GM18909 (cell line): ENCODE measurements around the gene P2RX1.

Experiments used
- ATAC-seq: cut with Tn5 transposase; IDR thresholded peaks from one replicate; pipeline ENCODE4 v1.9.1; 2021; ENCODE audit warnings: mild to moderate bottlenecking; ENCODE audit not compliant: unreplicated experiment, poor library complexity

The P2RX1 gene

GRCh38 chr17:3910420-3911270 lies 5.6 kb downstream of the P2RX1 start:
- no peak for ATAC-seq

- ATAC-seq = no peak
Measured at GRCh38 chr17:3909257-3909656, 7.0 kb downstream of the P2RX1 start.

GRCh38 chr17:3907483-3908216 lies 8.6 kb downstream of the P2RX1 start:
- no peak for ATAC-seq

GRCh38 chr17:3906881-3907280 lies 9.4 kb downstream of the P2RX1 start:
- ATAC-seq = no peak

- no peak for ATAC-seq
Measured at GRCh38 chr17:3905017-3905520, 11.2 kb downstream of the P2RX1 start.

DNA sequence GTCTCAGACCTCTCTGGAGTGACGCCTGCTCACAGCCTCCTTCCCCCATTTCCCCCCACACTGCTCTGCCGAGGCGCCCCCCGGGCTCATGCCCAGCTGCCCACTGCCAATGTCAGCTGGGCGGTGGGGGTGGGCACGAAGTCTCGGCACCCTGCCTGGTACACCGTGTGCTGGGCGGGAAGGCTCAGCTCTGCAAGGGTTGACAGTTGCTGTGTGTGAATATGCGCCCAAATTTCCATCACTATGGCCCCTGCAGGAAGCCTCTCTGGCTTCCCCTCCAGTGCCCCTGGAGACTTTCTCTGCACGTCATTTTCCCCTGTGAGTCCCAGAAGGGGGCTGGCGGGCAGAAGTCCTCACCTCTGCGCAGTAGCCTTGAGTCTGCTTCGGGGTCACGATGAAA lies 11.8 kb downstream of the P2RX1 start:
- ATAC-seq = no peak

DNA sequence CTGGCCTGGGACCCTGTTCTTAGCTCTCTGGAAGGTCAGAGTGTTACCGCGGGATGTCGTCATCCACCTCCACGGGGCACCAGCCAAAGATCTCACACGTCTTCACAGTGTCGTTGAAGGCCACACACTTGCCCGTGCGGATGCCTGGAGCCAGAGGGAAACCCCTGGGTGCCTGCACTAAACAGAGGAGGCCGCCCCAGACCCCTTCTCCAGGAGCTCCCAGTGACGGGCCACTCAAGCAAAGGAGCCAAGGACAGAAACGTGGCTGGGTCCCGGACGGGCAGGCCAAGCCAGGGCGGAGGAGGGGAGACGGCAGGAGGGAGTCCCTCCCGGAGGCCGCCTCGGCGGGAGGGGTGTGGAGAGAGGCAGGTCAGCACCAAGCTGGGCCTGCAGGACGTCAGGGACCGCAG lies 12.4 kb downstream of the P2RX1 start:
- no peak for ATAC-seq

GRCh38 chr17:3903051-3903825 lies 13.0 kb downstream of the P2RX1 start:
- ATAC-seq = no peak

GRCh38 chr17:3900646-3901045 lies 15.6 kb downstream of the P2RX1 start:
- no peak for ATAC-seq

- no peak for ATAC-seq
Measured at GRCh38 chr17:3897731-3898130, 18.5 kb downstream of the P2RX1 start.

DNA sequence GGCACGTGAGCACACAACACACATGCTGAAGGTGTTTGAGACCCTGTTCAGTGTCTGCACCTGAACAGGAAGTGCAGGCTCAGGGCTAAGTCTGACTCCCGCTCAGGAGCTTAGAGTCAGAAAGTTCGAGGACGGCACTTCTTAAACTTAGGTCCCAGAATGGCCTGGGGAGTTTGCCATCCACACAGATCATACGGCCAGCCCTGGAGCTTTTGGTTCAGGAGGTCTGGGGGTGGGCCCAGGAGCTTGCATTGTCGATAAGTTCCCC lies 19.4 kb downstream of the P2RX1 start:
- ATAC-seq = no peak

GRCh38 chr17:3896108-3896967 lies 19.9 kb downstream of the P2RX1 start:
- ATAC-seq = no peak

DNA sequence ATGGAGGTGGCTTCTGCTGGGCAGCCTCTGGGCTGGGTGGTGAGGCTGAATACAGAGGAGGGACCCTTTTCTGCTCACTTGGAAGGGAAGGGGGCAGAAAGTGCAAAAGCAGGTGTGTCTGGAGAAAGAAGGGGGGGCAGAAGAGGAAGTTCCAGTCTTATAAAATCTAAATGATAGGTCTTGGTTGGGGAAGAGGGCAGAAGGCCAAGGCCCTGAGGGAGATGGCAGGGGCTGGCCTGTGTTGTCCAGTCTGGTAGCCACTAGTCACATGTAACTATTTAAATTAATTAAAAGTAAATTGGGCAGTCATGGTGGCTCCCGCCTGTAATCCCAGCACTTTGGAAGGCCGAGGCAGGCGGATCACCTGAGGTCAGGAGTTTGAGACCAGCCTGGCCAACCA lies 20.9 kb downstream of the P2RX1 start:
- no peak for ATAC-seq

DNA sequence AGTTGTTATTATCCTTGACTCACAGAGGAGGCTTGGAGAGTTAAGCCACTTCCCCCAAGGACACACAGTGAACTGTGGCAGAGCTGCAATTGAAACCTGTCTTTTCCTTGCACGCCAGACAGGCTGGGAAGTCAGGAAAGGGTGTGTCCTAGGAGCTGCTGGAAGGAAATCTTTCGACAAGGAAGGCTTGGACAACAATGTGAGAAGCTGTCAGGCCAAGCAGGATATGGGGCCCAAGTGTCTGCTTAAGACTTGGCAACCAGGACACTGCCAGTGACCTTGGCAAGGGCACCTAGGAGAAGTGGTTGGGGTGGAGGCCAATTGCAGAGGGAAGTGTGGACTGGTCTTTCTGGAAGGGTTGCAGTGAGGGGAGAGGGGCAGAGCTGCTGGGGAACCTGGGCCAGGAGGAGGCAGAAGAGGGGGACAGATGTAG lies 21.3 kb downstream of the P2RX1 start:
- ATAC-seq = no peak

DNA sequence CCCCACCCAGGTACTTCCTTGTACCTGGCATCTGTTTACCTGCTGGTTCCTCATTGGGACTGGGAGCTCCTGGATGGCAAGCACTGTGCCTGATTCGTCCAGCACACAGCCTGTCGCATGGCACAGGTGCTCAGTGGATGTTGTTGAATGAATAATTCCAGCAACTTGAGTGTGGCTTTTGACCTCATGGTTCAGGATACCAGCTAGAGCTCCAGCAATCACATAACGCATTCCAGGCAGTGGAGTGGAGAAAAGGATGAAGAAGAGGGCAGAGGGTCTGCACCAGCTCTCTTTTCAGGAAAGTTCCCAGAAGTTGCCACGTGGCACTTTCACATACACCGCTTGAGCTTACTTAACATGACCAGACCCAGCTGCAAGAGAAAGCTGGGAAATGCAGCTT lies 22.1 kb downstream of the P2RX1 start:
- ATAC-seq = no peak

DNA sequence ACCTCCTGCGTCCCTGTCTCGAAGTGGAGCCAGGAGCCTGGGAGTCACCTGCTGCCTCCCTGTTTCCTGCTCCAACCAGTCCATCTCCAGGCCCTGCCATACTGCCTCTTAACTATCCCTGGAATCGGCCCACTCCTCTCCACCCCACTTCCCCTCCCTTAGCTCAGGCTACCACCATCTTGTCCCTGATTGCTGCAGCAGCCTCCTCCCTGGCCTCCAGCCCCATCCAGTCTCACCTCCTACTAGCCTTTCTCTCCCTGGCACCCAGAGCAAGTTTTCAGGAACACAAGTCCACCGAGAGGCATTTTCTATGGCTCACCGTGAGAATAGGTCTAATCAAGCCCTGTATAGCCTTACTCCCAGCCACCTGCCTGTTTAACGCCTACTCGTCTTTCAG lies 22.5 kb downstream of the P2RX1 start:
- no peak for ATAC-seq

DNA sequence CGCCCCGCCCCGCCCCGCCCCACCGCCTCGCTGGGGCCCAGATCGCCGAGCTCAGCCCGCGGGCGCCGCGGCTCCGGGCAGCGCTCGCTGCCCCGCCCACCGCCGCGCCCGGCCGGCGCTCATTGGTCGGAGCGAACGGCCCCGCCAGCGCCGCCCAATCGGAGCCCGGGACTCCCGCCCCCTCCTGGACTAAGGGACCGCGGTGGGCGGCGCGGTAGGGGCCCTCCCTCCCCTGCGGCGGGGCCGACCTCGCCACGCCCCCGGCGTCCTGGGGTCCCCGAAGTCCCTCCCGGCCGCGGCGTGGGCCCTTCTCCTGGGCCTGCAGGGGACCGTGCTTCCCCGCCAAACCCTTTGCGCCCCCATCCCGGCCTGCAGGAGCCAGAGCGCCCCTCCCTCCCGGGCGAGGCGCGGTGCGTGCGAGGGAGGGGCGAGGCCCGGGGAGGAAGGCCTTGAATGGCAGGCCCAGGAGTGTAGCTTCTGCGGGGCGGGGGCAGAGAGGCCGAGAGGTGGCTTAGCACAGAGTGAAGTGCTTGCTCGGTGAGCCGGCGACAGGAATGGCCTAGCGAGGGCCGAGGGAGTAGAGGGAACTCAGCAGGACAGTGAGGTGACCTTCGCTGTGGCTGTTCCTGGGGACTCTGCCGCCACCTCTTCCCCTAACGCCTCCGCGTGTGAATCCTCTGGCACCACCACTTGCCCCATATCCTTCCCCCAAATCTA lies 23.1 kb downstream of the P2RX1 start, which contains the start of gene CAMKK1:
TSS of gene CAMKK1 (minus strand) at position 51 of the 717 bp plus-strand sequence. CDS start 7,366 bp downstream, outside the sequence.
- peak; percentile 88 for ATAC-seq

- ATAC-seq = peak; percentile 17
Measured at GRCh38 chr17:3892095-3892998, 23.9 kb downstream of the P2RX1 start.
